ENCODE measurements around the gene HOXD3. TPM values are rescaled to one million over a fixed set of nuclear protein-coding genes. Genes with fewer than 3 reads are reported as not detected.
A peak's percentile ranks its signal among the peaks of the same experiment; 100 is the strongest.

The HOXD3 gene
- total RNA-seq = 2.2 TPM in 2 replicates

GRCh38 chr2:176156807-176157498 lies at the start of gene HOXD3:
Gene HOXD3 (plus strand): TSS chr2:176157307. CDS start chr2:176169115, 11,808 bp downstream.

GRCh38 chr2:176115883-176116813 lies 41.0 kb upstream of the HOXD3 start, which contains the start of gene HOXD10:
Gene HOXD10 (plus strand): TSS chr2:176116778. CDS start chr2:176116834, 56 bp downstream.

DNA sequence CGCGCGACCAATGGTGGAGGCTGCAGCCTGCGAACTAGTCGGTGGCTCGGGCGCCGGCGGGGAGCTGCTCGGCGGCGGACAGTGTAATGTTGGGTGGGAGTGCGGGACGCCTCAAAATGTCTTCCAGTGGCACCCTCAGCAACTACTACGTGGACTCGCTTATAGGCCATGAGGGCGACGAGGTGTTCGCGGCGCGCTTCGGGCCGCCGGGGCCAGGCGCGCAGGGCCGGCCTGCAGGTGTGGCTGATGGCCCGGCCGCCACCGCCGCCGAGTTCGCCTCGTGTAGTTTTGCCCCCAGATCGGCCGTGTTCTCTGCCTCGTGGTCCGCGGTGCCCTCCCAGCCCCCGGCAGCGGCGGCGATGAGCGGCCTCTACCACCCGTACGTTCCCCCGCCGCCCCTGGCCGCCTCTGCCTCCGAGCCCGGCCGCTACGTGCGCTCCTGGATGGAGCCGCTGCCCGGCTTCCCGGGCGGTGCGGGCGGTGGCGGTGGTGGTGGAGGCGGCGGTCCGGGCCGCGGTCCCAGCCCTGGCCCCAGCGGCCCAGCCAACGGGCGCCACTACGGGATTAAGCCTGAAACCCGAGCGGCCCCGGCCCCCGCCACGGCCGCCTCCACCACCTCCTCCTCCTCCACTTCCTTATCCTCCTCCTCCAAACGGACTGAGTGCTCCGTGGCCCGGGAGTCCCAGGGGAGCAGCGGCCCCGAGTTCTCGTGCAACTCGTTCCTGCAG lies 34.3 kb upstream of the HOXD3 start, which contains the start of gene HOXD9:
TSS of gene HOXD9 (plus strand) at position 37 of the 728 bp plus-strand sequence. CDS start at position 87, 50 bp downstream.

DNA sequence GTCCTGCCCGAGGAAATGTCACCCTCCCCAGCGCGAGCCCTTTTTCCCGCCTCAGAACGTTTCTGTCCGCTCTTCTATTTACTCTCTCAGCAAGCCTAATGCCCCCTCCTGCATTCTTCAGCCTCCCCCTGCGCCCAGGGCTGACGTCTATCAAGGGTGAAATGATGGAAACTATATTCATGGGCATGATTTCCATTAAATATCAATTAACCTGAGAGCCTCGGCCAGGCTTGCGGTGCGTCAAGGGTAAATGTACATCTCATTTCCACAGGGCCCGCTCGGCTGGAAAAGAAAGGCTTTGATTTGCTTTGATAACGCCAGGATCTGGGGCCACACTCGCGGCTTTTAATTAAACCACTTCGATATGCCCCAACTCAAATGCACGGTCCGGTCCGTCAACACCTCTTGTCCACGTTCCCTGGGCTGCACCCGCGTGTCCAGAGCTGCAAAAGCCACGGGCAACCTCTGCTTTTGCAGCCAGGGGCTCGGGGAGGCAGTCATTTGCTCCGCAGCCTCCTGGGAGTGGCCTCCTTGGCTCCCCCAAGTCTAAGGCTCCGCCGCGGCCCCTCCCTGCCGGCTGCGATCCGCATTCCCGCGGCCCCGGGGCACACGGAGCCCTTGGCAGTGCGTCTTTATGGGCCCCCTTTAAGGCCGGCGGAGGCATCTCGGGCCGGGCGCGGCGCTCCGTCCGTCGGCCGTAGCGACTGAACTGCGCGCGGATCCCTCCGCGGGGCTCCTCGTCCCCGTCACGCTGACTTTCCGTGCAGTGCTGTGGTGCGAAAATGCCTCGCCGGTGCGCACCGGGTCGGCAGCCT lies 27.9 kb upstream of the HOXD3 start, which contains the start of gene HOXD8:
TSS of gene HOXD8 (plus strand) at position 724 of the 815 bp plus-strand sequence. CDS start 662 bp downstream, outside the sequence.

GRCh38 chr2:176151442-176152287 lies 5.4 kb upstream of the HOXD3 start, which contains the start of gene HOXD4:
Gene HOXD4 (plus strand): TSS chr2:176151550. CDS start chr2:176151634, 84 bp downstream.

GRCh38 chr2:176187899-176188773 lies 31.0 kb downstream of the HOXD3 start, which contains the start of gene HOXD1:
Gene HOXD1 (plus strand): TSS chr2:176188668. CDS start chr2:176188802, 134 bp downstream.

Small RNA genes lying within 50 kb of the gene (small RNA-seq; reads per million reads assigned to genes)
- 953 reads per million, percentile 99 among the genes with 10 or more reads in this experiment for gene MIR10B

Other genes starting within 250 kb of the HOXD3 start
- 30.3 and 34.5 TPM in 2 replicates for gene LNPK, start 155.0 kb upstream of the HOXD3 start, total RNA-seq
- gene EVX2, start 73.3 kb upstream of the HOXD3 start, total RNA-seq = not detected in 2 replicates
- 1.6 TPM in 1 of 2 replicates, not detected in the other for gene HOXD13, start 64.6 kb upstream of the HOXD3 start, total RNA-seq
- not detected in 2 replicates for gene HOXD12, start 57.5 kb upstream of the HOXD3 start, total RNA-seq
- 0.37 and 2.5 TPM in 2 replicates for gene HOXD11, start 50.0 kb upstream of the HOXD3 start, total RNA-seq
- gene HOXD10, start 40.5 kb upstream of the HOXD3 start, total RNA-seq = 2.7 TPM in 1 of 2 replicates, not detected in the other
- gene HOXD9, start 34.6 kb upstream of the HOXD3 start, total RNA-seq = 0.37 and 0.78 TPM in 2 replicates
- 7.7 and 10.0 TPM in 2 replicates for gene HOXD8, start 27.6 kb upstream of the HOXD3 start, total RNA-seq
- gene HOXD4, start 5.8 kb upstream of the HOXD3 start, total RNA-seq = 1.1 and 2.0 TPM in 2 replicates
- not detected in 2 replicates for gene HOXD1, start 31.4 kb downstream of the HOXD3 start, total RNA-seq
- 10.2 and 10.3 TPM in 2 replicates for gene MTX2, start 112.1 kb downstream of the HOXD3 start, total RNA-seq